Gastrocnemius medialis (tissue), 4 donors: ENCODE results near the gene NLRP6. TPM values are rescaled to one million over a fixed set of nuclear protein-coding genes. Genes with fewer than 3 reads are reported as not detected.

ENCODE experiments used
- ATAC-seq, 2 donors: fragments of 150-250 bp; one replicate each; pipeline ENCODE4 v1.9.1; 2016
- DNase-seq, 2 donors: peaks; one replicate each; pipeline ENCODE4 v3.0.0-alpha.2; 2019
- H3K27ac ChIP-seq, 4 donors: fragments of 200-600 bp; sonication (generic); 1 replicate in 1 of 4; 2 replicates in 3 of 4; pipeline ENCODE4 v1.5.1; 2016 to 2018; ENCODE audit warnings: mild to moderate bottlenecking in 2 of 4, moderate library complexity in 1 of 4
- H3K27me3 ChIP-seq, 3 donors: fragments of 200-600 bp; sonication (generic) in 2 of 3; 1 replicate in 1 of 3; 2 replicates in 2 of 3; pipeline versions ENCODE4 v1.5.1 to v1.6.0; 2016 to 2019; ENCODE audit warnings: mild to moderate bottlenecking in 1 of 3, moderate library complexity in 1 of 3
- H3K36me3 ChIP-seq, 2 donors: fragments of 200-600 bp; sonication (generic) in 1 of 2; one replicate each; pipeline ENCODE4 v1.5.1; 2017 to 2018
- H3K4me1 ChIP-seq, 2 donors: fragments of 200-600 bp; sonication (generic) in 1 of 2; one replicate each; pipeline ENCODE4 v1.5.1; 2016 to 2017; ENCODE audit warnings: mild to moderate bottlenecking in 2 of 2
- H3K4me3 ChIP-seq, 4 donors: fragments of 200-600 bp; sonication (generic) in 3 of 4; 1 replicate in 1 of 4; 2 replicates in 3 of 4; pipeline ENCODE4 v1.5.1; 2016 to 2019; ENCODE audit warnings: mild to moderate bottlenecking in 2 of 4
- H3K9me3 ChIP-seq, 3 donors: fragments of 200-600 bp; sonication (generic) in 2 of 3; 1 replicate in 1 of 3; 2 replicates in 2 of 3; pipeline ENCODE4 v1.5.1; 2016 to 2019
- POLR2A ChIP-seq, 2 donors: fragments of 450-650 bp; IDR thresholded peaks; one replicate each; pipeline ENCODE4 v1.6.1; 2017; ENCODE audit warnings: antibody characterized with exemption in 2 of 2, mild to moderate bottlenecking in 2 of 2, moderate library complexity in 2 of 2
- in situ Hi-C, 4 donors: fragments of 200-750 bp; cut with MboI; loops; one replicate each; pipeline versions ENCODE4 v1.15.0 to v1.8.0; 2017; ENCODE audit warnings: low sequenced_read_pairs in 4 of 4
- intact Hi-C: fragments of 100-400 bp; cut with DNase I; formaldehyde crosslinking; loops from one replicate; pipeline ENCODE4 v1.15.1; 2023; ENCODE audit warnings: low total_unique reads
- total RNA-seq, 4 donors: library from RNA; depleted of rRNA; stranded (reverse); fragments of >200 nt; gene quantifications; one replicate each; pipeline versions ENCODE4 v1.1.0 to v1.2.3, GENCODE V29; 2016
- TF ChIP-seq, protein P1 (sequence below), 5 experiments: fragments of 450-650 bp in 3 of 5; fragments of 200-600 bp in 2 of 5; sonication (generic) in 2 of 5; IDR thresholded peaks in 4 of 5; conservative IDR thresholded peaks in 1 of 5; 1 replicate in 4 of 5; 2 replicates in 1 of 5; pipeline ENCODE4 v1.5.1; 2016 to 2019; ENCODE audit warnings: antibody characterized with exemption in 5 of 5, mild to moderate bottlenecking in 3 of 5, moderate library complexity in 3 of 5

The NLRP6 gene
- total RNA-seq, 4 donors from 2014 or later: 0.09 TPM; not detected in 3

DNA sequence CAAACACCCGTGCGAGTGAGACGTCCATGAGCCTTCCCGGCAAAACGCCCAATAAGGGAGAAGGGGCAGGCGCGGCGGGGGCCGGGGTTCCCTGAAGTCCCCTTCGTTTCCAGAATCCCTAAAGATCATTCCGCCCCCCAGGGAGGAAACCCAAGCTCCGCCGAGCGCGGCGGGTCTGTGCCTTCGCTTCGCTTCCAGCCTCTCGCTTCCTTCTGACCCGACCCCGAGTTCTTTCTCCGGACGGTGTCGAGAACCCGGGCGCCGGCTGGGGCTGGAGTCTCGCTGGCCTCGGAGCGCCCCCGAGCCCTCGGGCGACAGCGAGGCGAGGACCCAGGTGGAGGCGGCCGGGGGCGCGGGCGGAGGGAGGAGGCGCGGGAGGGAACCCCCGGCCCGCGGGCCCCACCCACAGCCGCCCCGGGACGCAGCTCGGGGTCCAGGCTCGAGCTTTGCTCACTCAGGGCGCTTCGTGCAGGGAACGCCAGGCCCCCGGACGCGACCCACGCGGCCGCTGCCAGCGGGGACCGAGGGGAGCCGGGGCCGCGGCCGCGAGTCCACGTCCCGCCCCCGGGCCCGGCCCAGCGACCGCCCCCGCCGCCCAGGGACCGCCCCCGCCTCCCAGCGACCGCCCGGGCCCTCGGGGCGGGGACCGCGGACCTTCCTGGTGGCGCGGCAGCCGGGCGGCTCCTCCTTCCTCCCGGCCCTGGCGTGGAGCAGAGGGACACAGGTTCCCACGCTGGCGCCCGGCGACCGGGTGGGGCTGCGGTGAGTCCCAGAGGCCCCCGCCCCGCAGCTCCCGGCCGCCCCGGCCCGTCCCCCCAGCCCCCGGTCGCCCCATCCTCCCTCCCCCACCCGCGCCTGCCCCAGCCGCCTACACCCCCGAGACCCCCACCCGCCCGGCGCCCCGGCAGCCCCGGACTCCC is 10.5 kb downstream of the NLRP6 start, which contains the start of gene PGGHG:
TSS of gene PGGHG (plus strand) at position 649 of the 920 bp plus-strand sequence. CDS start 691 bp downstream, outside the sequence.
- no peak for TF ChIP-seq POLR2A (IDR thresholded peaks at IDR 0.05)
- TF ChIP-seq, protein P1, sequence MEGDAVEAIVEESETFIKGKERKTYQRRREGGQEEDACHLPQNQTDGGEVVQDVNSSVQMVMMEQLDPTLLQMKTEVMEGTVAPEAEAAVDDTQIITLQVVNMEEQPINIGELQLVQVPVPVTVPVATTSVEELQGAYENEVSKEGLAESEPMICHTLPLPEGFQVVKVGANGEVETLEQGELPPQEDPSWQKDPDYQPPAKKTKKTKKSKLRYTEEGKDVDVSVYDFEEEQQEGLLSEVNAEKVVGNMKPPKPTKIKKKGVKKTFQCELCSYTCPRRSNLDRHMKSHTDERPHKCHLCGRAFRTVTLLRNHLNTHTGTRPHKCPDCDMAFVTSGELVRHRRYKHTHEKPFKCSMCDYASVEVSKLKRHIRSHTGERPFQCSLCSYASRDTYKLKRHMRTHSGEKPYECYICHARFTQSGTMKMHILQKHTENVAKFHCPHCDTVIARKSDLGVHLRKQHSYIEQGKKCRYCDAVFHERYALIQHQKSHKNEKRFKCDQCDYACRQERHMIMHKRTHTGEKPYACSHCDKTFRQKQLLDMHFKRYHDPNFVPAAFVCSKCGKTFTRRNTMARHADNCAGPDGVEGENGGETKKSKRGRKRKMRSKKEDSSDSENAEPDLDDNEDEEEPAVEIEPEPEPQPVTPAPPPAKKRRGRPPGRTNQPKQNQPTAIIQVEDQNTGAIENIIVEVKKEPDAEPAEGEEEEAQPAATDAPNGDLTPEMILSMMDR (IDR thresholded peaks at IDR 0.05 in 4 of 5, conservative IDR thresholded peaks at IDR 0.05 in 1 of 5): no peak
- Histone ChIP-seq H3K4me1 (no peaks in the 10 kb centered on the region), H3K36me3 (no peaks in the 10 kb centered on the region), H3K9me3 (no peaks in the 10 kb centered on the region), H3K27ac (peak within 1 kb of the TSS; percentile 43 to 58 (median 51)), H3K4me3 (peak within 1 kb of the TSS; percentile 56 to 62 (median 58)), H3K27me3 (peaks cover 20 to 31% (median 26%) of the 10 kb centered on the region in 3 donors)
- intact Hi-C loops (loop anchor here (5.0 kb wide), 1 partner anchor 51 kb away; the partner anchor contains the start of genes PSMD13 and SIRT3), in situ Hi-C loops (no loop called here)
- DNase-seq (peak in 1 of 2 donors; percentile 43), ATAC-seq (peak; percentile 59 to 70)

DNA sequence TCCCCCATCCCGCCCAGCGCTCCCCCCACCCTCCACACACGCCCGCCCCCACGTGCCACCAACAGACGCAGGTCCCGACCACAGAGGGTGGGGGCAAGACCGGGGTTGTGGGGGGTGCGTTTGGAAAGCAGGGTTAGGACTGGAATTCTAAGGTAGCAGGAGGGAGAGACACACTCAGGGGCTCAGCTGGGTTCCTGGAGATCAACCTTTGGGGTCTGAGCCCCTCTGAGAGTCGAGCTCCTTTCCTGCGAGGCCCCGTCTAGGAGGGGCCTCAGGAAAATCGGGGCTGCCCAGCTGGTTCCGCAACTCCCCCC is 11.1 kb downstream of the NLRP6 start:
- peak in 1 of 2 donors; percentile 8 for DNase-seq
- intact Hi-C loops: loop anchor here (5.0 kb wide), 1 partner anchor 52 kb away; the partner anchor contains the start of genes PSMD13 and SIRT3
- Histone ChIP-seq H3K27ac (peak overlapping the region in 3 of 4 donors; percentile 47 to 58 (median 55)), H3K4me3 (peak overlapping the region; percentile 41 to 59 (median 56)), H3K27me3 (peaks cover 19 to 27% (median 20%) of the 10 kb centered on the region in 3 donors), H3K4me1 (no peaks in the 10 kb centered on the region), H3K36me3 (no peaks in the 10 kb centered on the region), H3K9me3 (no peaks in the 10 kb centered on the region)
- in situ Hi-C loops: no loop called here
- TF ChIP-seq POLR2A (IDR thresholded peaks at IDR 0.05): no peak
- TF ChIP-seq, protein P1 (IDR thresholded peaks at IDR 0.05 in 4 of 5, conservative IDR thresholded peaks at IDR 0.05 in 1 of 5): no peak
- ATAC-seq: no peak

DNA sequence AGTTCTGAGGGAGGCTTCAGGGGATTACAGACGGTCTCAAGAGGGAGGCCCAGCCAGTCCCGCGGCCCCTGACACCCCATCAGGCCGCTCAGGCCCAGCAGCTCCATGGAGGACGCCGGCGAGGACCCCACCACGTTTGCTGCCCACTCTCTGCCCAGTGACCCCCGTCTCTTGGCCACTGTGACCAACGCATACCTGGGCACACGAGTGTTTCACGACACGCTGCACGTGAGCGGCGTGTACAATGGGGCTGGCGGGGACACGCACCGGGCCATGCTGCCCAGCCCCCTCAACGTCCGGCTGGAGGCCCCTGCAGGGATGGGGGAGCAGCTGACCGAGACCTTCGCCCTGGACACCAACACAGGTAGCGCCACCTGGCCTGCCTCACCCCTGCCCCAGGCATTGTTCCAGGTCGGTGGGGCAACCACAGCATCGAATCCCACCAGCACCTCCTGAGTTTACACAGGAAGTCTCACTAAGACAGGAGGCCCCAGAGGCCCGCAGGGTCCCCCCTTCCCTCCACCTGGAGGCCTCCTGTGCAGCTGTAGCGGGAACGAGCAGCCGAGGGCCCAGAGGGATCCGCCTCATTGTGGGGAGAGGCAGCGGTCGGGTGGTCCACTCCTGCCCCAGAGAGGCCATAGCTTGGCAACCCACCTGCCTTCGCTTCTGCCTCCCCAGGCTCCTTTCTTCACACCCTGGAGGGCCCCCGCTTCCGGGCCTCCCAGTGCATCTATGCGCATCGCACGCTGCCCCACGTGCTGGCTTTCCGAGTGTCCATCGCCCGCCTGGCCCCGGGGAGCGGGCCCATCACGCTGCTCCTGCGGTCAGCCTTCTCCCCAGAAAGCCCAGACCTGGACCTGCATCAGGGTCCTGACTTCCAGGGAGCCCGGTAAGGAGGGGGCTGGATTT is 11.8 kb downstream of the NLRP6 start:
- in situ Hi-C loops: no loop called here
- Histone ChIP-seq H3K27me3 (peaks cover 14 to 21% (median 19%) of the 10 kb centered on the region in 3 donors), H3K27ac (peak overlapping the region in 3 of 4 donors; percentile 47 to 58 (median 55)), H3K4me1 (no peaks in the 10 kb centered on the region), H3K9me3 (no peaks in the 10 kb centered on the region), H3K4me3 (peak overlapping the region; percentile 41 to 59 (median 56)), H3K36me3 (no peaks in the 10 kb centered on the region)
- no peak for TF ChIP-seq POLR2A (IDR thresholded peaks at IDR 0.05)
- TF ChIP-seq, protein P1 (IDR thresholded peaks at IDR 0.05 in 4 of 5, conservative IDR thresholded peaks at IDR 0.05 in 1 of 5): no peak
- DNase-seq (no peak), ATAC-seq (no peak)
- intact Hi-C loops: loop anchor here (5.0 kb wide), 1 partner anchor 53 kb away; the partner anchor contains the start of genes PSMD13 and SIRT3

DNA sequence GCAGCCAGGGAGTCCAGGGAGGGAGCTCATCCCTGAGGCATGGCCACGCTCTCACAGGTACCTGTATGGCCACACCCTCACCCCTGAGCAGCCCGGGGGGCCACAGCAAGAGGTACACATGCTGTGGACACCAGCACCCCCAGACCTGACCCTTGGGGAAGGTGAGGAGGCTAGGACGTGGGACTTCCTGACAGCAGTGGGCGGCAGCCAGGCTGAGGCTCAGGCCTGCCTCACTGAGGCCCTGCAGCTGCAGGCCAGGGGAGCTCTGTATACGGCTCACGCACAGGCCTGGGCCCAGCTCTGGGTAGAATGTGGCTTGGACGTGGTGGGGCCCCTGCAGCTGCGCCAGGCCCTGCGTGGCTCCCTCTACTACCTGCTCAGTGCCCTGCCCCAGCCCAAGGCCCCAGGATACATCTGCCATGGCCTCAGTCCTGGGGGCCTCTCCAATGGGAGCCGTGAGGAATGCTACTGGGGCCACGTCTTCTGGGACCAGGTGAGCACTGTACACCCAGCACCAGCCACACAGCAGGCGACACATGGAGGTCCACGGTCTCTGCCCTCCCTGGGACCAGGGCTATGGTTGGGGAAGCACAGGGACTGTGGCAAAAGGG is 12.5 kb downstream of the NLRP6 start:
- intact Hi-C loops: no loop called here

More for the DNA sequence above, 12.5 kb downstream of the NLRP6 start:
- no peak for DNase-seq
- no peak for TF ChIP-seq POLR2A (IDR thresholded peaks at IDR 0.05)
- TF ChIP-seq, protein P1 (IDR thresholded peaks at IDR 0.05 in 4 of 5, conservative IDR thresholded peaks at IDR 0.05 in 1 of 5): no peak
- H3K4me3 ChIP-seq: no peak overlapping the region
- no peaks in the 10 kb centered on the region for H3K4me1 ChIP-seq
- no peak for ATAC-seq
- in situ Hi-C loops: no loop called here
- no peaks in the 10 kb centered on the region for H3K36me3 ChIP-seq
- peaks cover 12 to 20% (median 17%) of the 10 kb centered on the region in 3 donors for H3K27me3 ChIP-seq
- no peak overlapping the region for H3K27ac ChIP-seq
- no peaks in the 10 kb centered on the region for H3K9me3 ChIP-seq
